Suppressor macrophage (primary cell): ENCODE results near the gene SMIM22.

ENCODE experiments used
- DNase-seq, 4 experiments: peaks; one replicate each; pipeline ENCODE4 v3.0.0-alpha.2; 2020 to 2022
- total RNA-seq, 17 experiments: gene quantifications; one replicate each; lab custom pipeline; 2026; ENCODE audit warnings: mixed read lengths in 6 of 17, inconsistent platforms in 3 of 17; lab: John Stamatoyannopoulos, UW

SMIM22 gene, protein sequence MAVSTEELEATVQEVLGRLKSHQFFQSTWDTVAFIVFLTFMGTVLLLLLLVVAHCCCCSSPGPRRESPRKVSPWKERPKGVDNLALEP
- 0 to 1.1 (median 0) reads per million in 17 experiments for total RNA-seq

DNA sequence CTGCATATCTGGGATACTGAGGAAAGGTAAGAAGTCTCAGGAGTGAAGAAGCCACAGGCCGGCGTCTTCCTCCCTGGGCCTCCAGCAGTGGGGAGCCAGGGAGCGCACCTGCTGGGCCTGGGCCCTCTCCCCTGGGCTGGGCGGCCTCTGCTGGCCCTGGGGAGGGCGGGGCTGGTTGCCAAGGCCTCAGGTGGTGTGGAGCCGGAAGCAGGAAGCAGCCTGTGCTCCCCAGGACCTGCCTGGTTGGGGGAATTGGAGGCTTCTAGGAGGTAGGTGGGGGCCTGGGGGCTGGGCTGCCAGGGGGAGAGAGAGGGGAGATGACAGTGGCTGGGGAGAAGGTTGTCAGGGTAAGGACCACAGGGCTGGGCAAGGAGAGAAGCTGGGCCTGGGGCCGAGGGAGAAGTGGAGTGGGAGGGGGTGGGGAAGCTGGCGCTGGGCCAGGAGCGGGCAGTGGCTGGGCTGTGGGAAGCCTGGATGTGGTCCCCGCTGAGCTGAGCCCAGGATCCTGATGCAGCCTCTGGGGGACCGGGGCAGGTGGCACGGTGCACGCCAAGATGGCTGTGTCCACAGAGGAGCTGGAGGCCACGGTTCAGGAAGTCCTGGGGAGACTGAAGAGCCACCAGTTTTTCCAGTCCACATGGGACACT is at the start of gene SMIM22:
TSS of gene SMIM22 (plus strand) at position 189 of the 647 bp plus-strand sequence. CDS start at position 555, 366 bp downstream.
- no peak for DNase-seq

DNA sequence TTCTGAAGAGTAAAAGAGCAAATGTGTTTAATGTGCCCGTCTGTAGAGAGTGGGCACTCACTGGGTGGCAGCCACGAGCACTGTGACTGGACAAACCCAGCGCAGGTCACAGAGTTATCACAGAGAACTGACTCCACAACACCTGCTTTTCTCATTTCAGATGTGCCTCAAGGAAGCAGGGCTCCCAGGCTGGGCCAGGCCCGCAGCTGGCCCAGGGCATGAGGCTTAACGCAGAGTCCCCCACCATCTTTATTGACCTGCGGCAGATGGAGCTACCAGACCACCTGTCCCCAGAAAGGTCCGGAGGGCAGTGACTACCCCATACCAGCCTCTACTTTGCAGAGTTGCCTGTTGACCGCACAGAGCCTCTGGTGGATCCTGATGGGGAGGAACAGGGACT is 49.0 kb upstream of the SMIM22 start:
- no peak for DNase-seq

GRCh38 chr16:4746991-4747574 is 48.1 kb upstream of the SMIM22 start:
- DNase-seq = no peak

DNA sequence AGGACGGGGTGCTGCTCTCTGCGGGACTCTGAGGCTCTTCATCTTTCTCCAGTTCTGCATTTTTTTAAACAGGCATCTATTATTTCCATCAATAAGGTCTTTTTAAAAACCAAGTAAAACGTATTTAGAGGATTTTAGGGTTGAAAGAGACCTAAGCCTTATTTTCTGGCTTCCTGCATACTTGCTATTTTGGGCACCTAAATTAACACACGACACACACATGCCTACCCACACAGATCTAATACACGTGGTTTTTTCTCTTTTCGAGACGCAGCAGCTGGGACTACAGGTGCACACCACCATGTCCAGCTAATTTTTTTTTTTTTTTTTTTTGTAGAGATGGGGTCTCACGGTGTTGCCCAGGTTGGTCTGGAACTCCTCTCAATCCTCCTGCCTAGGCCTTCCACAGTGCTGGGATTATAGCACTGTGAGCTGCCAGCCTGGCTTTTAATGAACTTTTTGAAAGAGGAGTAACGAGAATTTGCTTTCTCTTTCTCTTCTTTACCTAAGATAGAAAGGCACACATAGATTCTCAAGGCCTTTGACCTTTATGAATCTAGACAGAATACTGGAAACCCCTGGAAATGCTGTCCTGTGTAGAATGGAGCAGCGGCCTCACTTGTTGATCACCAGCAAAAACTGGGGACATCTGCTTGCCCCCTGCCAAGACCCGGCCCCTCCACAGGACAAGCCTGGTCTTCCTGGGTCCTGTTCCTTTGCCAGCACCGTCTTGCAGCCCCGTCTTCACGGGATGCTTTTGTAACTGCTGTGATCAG is 47.1 kb upstream of the SMIM22 start:
- DNase-seq = no peak

DNA sequence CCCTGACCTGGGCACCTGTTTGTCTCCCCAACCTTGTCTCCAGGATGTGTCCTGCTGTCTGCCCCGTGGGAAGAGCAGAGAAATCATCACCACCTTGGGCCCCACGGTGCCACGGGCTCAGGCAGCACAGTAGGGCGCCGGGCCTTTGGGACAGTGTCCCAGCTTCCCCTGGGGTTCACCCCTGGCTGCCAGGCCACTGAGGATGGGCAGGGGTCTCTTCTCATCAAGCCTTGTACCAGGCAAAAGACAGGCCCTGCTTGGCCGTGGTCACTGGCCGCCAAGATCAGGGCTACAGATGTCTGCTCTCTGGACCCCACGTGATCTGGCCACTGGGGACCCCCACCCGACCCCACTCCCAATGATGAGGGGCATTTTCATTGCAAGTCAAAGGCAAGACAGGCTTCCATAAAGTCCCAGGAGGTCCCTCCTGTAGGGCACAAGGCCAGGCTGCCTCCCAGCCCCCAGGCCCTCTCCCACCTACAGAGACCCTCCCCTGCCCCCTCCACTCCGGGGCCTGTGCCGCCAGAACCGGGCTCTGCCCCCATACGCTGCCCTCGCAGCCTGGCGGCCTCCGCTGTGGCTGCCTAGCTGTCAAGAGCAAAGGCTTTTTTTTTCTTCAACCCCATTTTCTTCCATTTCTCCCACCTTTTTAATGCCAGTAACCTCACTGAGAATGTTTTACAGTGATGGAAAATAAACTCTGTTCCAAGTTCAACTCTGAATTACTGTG is 46.3 kb upstream of the SMIM22 start:
- no peak for DNase-seq

DNA sequence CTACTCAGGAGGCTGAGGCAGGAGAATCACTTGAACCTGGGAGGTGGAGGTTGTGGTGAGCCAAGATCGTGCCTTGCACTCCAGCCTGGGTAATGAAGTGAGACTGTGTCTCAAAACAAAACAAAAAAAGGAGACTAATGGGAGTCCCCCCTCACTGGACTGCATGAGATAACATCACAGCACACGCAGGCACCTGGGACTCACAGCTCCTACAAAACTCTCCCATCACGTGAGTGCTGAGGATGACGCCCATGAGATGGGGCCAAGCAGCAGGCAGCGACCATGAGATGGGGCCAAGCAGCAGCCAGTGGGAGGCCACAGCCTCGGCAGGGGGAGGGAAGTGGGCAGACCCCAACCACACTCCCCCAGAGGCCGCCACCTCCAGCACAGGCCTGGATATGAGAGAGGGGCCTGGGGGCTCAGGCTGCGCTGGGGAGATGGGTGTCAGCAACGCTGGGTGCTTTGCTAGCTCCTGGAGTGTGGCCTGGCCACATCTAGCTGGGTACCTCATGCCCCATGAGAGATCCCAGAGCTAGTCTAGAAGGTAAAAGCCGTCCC is 45.4 kb upstream of the SMIM22 start:
- no peak for DNase-seq

- DNase-seq = no peak
Observed at GRCh38 chr16:4750896-4751295, 44.3 kb upstream of the SMIM22 start.

DNA sequence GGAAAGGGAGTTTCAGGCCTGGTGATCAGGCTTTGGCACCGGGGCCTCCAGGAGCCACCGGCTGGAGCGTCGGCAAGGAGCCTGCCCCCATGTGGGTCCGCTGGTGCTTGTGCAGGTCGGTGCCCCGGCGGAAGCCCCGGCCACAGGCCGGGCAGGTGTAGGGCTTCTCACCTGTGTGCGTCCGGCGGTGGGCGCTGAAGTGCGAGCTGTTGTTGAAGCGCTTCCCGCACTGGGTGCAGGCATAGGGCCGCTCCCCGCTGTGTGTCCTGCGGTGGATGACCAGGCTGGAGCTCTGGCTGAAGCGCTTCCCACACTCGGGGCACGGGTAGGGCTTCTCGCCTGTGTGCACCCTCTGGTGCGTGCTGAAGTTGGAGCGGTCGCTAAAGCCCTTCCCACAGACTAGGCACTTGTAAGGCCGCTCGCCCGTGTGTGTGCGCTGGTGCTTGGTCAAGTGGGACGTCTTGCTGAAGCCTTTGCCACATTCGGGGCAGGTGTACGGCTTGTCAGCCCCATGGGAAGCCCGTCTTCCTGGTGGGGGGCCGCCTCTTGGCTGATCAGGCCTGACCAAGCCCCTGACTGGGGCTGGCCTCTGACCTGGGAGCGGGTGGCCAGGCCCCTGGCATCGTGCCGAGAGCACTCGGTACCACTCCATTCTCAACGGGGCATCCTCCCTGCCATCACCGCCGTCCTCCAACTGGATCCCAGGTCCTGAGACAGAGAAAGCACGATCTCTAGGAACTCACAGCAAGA is 42.6 kb upstream of the SMIM22 start:
- no peak for DNase-seq

DNA sequence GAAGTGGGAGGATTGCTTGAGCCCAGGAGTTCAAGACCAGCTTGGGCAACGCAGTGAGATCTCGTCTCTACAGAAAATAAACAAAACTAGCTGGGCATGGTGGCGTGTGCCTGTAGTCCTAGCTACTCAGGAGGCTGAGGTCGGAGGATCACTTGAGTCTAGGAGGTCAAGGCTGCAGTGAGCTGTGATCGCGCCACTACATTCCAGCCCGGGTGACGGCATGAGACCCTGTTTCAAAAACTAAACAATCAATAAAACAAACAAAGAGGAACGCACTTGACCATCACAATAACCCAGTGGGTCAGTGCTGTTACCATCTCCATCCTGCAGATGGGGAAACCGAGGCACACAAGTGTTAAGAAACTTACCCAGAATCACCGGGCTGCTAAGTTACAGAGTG is 41.9 kb upstream of the SMIM22 start:
- DNase-seq = no peak

GRCh38 chr16:4754865-4755264 is 40.3 kb upstream of the SMIM22 start:
- no peak for DNase-seq

- DNase-seq = no peak
Observed at GRCh38 chr16:4755687-4756086, 39.5 kb upstream of the SMIM22 start.

- no peak for DNase-seq
Observed at GRCh38 chr16:4760221-4760910, 34.8 kb upstream of the SMIM22 start.

DNA sequence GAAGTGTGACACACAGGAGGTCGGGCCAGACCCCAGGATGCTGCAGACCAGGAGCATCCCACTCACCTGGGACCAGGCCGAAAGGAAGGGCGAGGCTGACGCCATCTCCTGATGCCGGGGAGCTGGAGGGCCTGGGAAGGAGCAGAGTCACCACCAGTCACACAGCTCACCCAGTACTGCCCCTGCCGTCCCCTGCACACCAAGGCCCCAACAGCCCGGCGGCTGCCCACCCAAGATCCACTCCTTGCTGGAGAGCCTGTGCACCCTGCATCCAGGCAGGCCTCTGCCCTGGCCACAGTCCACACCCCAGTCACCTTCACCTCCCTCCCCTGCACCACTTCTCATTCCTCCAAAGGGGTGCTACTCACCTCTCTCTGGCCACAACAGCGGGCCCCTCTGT is 33.0 kb upstream of the SMIM22 start:
- no peak for DNase-seq

DNA sequence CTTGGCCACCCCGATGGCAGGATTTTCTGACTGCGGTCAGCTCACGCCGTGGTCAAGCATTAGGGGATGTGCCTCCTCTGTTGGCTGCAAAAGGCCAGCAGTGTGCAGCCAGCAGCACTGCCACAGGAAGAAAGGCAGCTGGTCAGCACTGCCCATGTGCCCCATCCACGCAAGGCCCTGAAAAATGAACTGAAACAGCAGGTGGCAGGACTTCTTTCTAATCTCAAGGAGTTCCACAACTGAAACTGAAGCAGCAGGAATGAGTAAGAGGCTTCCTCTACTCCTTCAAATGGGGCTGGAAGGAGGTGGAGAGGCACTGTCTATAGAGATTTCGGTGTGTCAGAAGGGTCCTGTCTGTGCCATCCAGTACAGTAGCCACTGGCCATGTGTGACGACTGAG is 31.4 kb upstream of the SMIM22 start:
- no peak for DNase-seq

DNA sequence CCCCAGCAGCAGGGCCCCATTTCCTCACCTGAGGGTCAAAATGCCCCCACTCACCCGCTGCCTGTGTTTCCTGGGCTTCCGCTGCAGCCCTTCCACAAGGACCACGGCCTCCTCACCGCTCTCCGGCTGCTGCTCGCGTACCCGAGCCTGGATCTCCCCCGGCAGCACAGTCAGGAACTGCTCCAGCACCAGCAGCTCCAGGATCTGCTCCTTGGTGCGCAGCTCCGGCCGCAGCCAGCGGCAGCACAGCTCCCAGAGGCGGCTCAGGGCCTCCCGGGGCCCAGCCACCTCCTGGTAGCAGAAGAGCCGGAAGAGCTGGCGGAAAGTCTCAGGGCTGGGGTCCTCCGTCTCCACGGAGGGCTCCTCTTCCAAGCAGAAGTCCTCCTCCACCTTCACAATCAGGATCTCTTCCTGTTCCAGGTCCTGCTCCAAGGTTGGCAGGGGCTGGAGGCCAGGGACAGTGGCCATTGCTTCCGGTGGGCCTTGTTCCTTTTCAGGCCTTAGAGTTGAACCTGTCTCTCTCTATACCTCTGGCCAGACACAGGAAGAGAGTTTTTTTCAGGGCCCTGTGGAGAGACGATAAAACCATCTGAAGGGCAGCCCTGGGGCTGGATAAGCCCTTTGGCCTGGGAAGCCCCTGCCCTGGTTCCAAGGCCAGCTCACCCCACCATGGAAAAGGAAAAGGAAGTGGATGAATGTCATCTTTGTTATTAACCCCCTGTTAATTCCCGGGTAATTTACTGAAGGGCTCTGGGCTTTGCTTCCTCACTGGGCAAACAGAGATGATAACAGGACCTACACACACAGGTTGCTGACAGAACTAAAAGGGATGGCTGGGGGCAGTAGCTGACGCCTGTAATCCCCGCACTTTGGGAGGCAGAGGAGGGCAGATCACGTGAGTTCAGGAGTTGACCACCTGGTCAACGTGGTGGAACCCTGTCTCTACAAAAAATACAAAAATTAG is 29.4 kb upstream of the SMIM22 start:
- DNase-seq = no peak

GRCh38 chr16:4766875-4767628 is 28.1 kb upstream of the SMIM22 start, which contains the start of gene ZNF500:
Gene ZNF500 (minus strand): TSS chr16:4767162. CDS start chr16:4765978, 1,184 bp downstream.
- DNase-seq = peak; percentile 97 to 99 (median 98)

GRCh38 chr16:4767872-4768548 is 27.2 kb upstream of the SMIM22 start:
- DNase-seq = peak; percentile 53 to 75 (median 64)

DNA sequence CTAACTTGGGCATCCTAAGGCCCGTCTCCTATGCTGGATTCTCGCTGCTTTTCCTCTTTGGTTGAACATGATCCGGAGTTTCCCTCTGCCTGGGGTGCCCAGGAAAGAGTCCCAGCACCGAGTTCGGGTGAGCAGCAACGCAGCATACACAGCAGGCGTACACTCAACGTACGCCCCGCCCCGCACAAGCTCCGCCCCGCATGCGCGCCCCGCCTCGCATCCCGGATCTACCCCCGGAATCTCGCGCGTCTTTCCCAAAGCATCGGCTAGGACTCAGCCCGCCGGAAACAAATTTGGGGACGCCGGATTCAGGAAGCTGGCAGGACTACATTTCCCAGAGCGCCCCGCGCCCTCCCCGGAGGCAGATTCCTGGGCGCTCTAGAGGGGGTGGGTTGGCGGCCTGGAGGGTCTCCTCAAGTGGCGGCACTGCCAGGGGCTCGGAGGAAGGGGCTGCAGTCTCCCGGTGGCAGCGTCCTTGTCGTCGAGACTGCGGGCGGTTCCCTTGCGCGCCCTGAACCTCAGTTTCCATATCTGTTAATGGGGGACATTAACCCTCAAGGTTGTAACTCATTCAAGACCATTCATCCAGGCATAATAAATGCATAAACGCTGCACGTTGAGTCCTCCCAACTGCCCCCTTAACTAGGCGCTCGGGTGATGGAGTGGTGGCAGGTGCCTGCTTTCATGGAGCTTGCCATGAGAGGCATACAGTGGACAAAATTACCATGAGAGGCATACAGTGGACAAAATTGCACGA is 26.4 kb upstream of the SMIM22 start:
- peak; percentile 97 to 99 (median 98) for DNase-seq
